T follicular helper cell (primary cell): Measurements from ENCODE around the gene ZFP36L2.

ENCODE experiments used
- DNase-seq: peaks from one replicate; pipeline ENCODE4 v3.0.0-alpha.2; 2020; ENCODE audit warnings: low read depth

ZFP36L2 gene

GRCh38 chr2:43186321-43186678, 40.1 kb downstream of the ZFP36L2 start:
- no peak for DNase-seq

- no peak for DNase-seq
Observed at GRCh38 chr2:43185146-43185545, 41.3 kb downstream of the ZFP36L2 start.

- no peak for DNase-seq
Observed at GRCh38 chr2:43184339-43184895, 42.0 kb downstream of the ZFP36L2 start.

- DNase-seq, result no peak
Observed at GRCh38 chr2:43183743-43184142, 42.7 kb downstream of the ZFP36L2 start.

- DNase-seq, result no peak
Observed at GRCh38 chr2:43180897-43181296, 45.5 kb downstream of the ZFP36L2 start.

- no peak for DNase-seq
Observed at GRCh38 chr2:43179942-43180341, 46.5 kb downstream of the ZFP36L2 start.

- no peak for DNase-seq
Observed at GRCh38 chr2:43178602-43179542, 47.5 kb downstream of the ZFP36L2 start.

- DNase-seq, result no peak
Observed at GRCh38 chr2:43178055-43178598, 48.3 kb downstream of the ZFP36L2 start.

- no peak for DNase-seq
Observed at GRCh38 chr2:43176449-43176848, 50.0 kb downstream of the ZFP36L2 start.

- DNase-seq, result peak; percentile 33
Observed at GRCh38 chr2:43175876-43176275, 50.5 kb downstream of the ZFP36L2 start.

GRCh38 chr2:43175020-43175441, 51.4 kb downstream of the ZFP36L2 start:
- no peak for DNase-seq

- DNase-seq, result peak; percentile 77
Observed at GRCh38 chr2:43174368-43174916, 52.0 kb downstream of the ZFP36L2 start.
